HG02938 (cell line): ENCODE results near the gene ADGRG3.

Source experiments
- ATAC-seq: cut with Tn5 transposase; IDR thresholded peaks from one replicate; pipeline ENCODE4 v1.9.1; 2021; ENCODE audit warnings: mild to moderate bottlenecking, moderate library complexity; ENCODE audit not compliant: unreplicated experiment

Gene ADGRG3

GRCh38 chr16:57734308-57734924 is 66.3 kb downstream of the ADGRG3 start:
- ATAC-seq: no peak

DNA sequence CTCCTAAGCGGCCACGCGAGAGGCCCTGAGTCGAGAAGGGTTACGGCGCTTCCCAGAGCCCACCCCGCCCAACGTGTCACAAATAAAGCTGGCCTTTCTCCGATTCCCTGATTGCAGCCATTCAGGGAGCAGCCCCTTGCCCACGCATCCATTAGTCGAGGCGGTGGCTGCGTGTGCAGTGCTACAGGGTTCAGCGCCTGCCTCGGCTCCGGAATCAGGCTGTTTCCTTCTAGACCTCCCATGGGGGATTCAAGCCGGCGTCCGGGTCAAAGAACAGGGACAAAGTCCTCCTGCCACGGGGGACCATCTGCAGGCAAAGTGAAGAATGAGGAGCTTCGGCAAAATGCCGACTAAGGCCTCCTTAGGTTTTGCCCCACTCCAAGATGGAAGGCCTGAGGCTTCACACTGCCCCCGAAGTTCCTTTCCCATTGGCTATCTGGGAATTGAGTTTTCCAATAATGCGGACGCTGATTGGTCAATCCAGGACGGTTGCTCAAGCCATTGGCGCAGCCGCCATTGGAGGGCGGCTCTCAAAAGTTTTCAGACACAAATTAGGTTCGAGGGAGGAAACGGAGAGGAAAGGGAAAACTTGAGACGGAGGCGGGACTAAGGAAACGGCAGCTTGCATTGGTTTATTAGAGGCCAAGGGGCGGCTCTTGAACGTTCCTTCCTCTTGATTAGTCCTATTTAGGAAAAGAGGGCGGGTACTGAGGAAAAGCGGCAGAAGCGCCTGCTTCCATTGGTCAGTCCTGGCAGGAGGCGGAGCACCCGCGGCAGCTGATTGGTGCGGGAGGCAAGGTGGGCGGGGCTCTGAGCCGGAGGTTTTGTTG is 67.0 kb downstream of the ADGRG3 start:
- ATAC-seq: peak; percentile 87

DNA sequence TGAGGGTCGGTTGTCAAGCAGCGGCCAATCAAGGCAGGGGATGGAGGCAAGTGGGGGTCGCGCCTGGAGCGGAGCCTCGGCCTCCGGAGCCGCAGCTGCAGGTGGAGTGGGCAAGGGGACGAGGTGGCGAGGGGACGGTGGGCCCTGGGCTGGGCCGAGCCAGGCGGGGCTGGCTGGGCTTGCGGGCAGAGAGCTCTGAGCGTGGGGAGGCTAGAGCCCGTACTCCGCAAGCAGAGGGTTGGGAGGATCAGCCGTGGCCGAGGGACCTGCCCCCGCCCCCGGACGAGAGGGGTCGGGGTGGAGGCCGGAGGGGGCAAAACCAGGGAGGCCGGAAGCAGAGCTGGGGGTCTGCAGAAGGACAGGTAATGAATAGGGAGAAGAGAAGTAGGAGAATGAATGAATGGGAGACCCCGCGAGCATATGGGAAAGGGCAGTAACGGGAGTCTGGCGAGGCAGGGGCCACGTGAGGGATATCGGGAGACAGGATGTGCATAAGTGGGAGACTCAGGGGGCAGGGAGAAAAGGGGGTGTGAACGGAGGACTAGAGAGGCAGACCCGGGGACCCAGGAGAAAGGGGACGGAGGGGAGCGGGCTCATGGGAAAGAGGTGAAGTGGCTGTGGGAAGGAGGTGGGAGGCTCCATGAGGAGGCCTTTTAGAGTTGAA is 67.8 kb downstream of the ADGRG3 start, which contains the start of gene KATNB1:
KATNB1 (plus strand) TSS at position 16 of the 664 bp plus-strand sequence. CDS start 1,474 bp downstream, outside the sequence.
- ATAC-seq: peak; percentile 18

GRCh38 chr16:57736419-57737351 is 68.6 kb downstream of the ADGRG3 start:
- ATAC-seq: no peak

DNA sequence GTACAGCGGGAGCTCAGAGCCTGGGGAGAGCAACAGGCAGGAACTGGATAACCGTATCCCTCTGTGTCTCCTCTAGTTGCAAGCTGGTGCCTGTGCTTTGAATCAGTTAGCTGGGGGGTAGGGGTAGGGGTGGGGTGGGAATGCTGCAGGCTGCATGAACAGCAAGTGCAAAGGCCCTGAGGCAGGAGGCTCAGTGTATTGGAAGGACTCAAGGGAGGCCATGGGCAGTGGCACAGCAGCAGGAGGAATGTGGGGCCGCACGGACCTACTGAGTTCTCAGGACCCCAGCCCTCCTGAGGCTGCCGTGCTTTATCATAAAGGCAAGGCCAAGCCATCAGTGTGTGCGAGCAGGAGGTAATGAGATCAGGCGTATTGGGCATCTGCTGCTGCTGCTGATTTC is 70.7 kb downstream of the ADGRG3 start:
- no peak for ATAC-seq
